ENCODE results near the gene MAN1C1.

The MAN1C1 gene

GRCh38 chr1:25609921-25610320 is 6.7 kb upstream of the MAN1C1 start:
- Histone ChIP-seq H3K27me3 (ENCODE audit: control insufficient read depth, insufficient read depth, low read length) (no peaks in the 10 kb centered on the region), H3K4me2 (ENCODE audit: low read length) (no peak overlapping the region), H3K4me1 (no peaks in the 10 kb centered on the region), H3K27ac (no peak overlapping the region), H2AFZ (no peak overlapping the region), H3K36me3 (ENCODE audit: control insufficient read depth, insufficient read depth, low read length) (no peaks in the 10 kb centered on the region), H3K4me3 (ENCODE audit: low read depth, low read length) (no peak overlapping the region), H3K9ac (no peak overlapping the region), H3K79me2 (no peaks in the 10 kb centered on the region), H3K9me3 (ENCODE audit: control insufficient read depth, low read length) (no peaks in the 10 kb centered on the region)
- no peak for TF ChIP-seq CTCF (IDR thresholded peaks at IDR 0.05)

- no peaks in the 10 kb centered on the region for H3K79me2 ChIP-seq
- no peaks in the 10 kb centered on the region for H3K36me3 ChIP-seq (ENCODE audit: control insufficient read depth, insufficient read depth, low read length)
- no peaks in the 10 kb centered on the region for H3K9me3 ChIP-seq (ENCODE audit: control insufficient read depth, low read length)
- H3K4me3 ChIP-seq (ENCODE audit: low read depth, low read length), result no peak overlapping the region
- H3K9ac ChIP-seq, result no peak overlapping the region
- no peak for TF ChIP-seq CTCF (IDR thresholded peaks at IDR 0.05)
- no peak overlapping the region for H2AFZ ChIP-seq
- no peak overlapping the region for H3K4me2 ChIP-seq (ENCODE audit: low read length)
- no peak overlapping the region for H3K27ac ChIP-seq
- H3K27me3 ChIP-seq (ENCODE audit: control insufficient read depth, insufficient read depth, low read length), result no peaks in the 10 kb centered on the region
- H3K4me1 ChIP-seq, result no peaks in the 10 kb centered on the region
These were observed 5.6 kb upstream of the MAN1C1 start for GRCh38 chr1:25610822-25611630.

- Histone ChIP-seq H3K79me2 (no peaks in the 10 kb centered on the region), H2AFZ (no peak overlapping the region), H3K4me1 (no peaks in the 10 kb centered on the region), H3K27me3 (ENCODE audit: control insufficient read depth, insufficient read depth, low read length) (no peaks in the 10 kb centered on the region), H3K4me2 (ENCODE audit: low read length) (no peak overlapping the region), H3K36me3 (ENCODE audit: control insufficient read depth, insufficient read depth, low read length) (no peaks in the 10 kb centered on the region), H3K27ac (no peak overlapping the region), H3K9me3 (ENCODE audit: control insufficient read depth, low read length) (no peaks in the 10 kb centered on the region), H3K9ac (no peak overlapping the region), H3K4me3 (ENCODE audit: low read depth, low read length) (no peak overlapping the region)
- TF ChIP-seq CTCF (IDR thresholded peaks at IDR 0.05), result no peak
These were observed 4.7 kb upstream of the MAN1C1 start for GRCh38 chr1:25611843-25612242.

GRCh38 chr1:25612421-25612820 is 4.2 kb upstream of the MAN1C1 start:
- Histone ChIP-seq H2AFZ (no peak overlapping the region), H3K27ac (no peak overlapping the region), H3K79me2 (no peaks in the 10 kb centered on the region), H3K27me3 (ENCODE audit: control insufficient read depth, insufficient read depth, low read length) (no peaks in the 10 kb centered on the region), H3K4me1 (no peaks in the 10 kb centered on the region), H3K9ac (no peak overlapping the region), H3K36me3 (ENCODE audit: control insufficient read depth, insufficient read depth, low read length) (no peaks in the 10 kb centered on the region), H3K9me3 (ENCODE audit: control insufficient read depth, low read length) (no peaks in the 10 kb centered on the region), H3K4me2 (ENCODE audit: low read length) (no peak overlapping the region), H3K4me3 (ENCODE audit: low read depth, low read length) (no peak overlapping the region)
- TF ChIP-seq CTCF (IDR thresholded peaks at IDR 0.05), result no peak

GRCh38 chr1:25613091-25613490 is 3.5 kb upstream of the MAN1C1 start:
- Histone ChIP-seq H3K36me3 (ENCODE audit: control insufficient read depth, insufficient read depth, low read length) (no peaks in the 10 kb centered on the region), H3K27me3 (ENCODE audit: control insufficient read depth, insufficient read depth, low read length) (no peaks in the 10 kb centered on the region), H3K4me3 (ENCODE audit: low read depth, low read length) (no peak overlapping the region), H3K9ac (no peak overlapping the region), H3K4me2 (ENCODE audit: low read length) (no peak overlapping the region), H3K4me1 (no peaks in the 10 kb centered on the region), H3K9me3 (ENCODE audit: control insufficient read depth, low read length) (no peaks in the 10 kb centered on the region), H3K79me2 (no peaks in the 10 kb centered on the region), H2AFZ (no peak overlapping the region), H3K27ac (no peak overlapping the region)
- no peak for TF ChIP-seq CTCF (IDR thresholded peaks at IDR 0.05)

Data from parathyroid adenoma (tissue), 2 donors.